ENCODE results near the gene PBOV1.

Gene PBOV1

DNA sequence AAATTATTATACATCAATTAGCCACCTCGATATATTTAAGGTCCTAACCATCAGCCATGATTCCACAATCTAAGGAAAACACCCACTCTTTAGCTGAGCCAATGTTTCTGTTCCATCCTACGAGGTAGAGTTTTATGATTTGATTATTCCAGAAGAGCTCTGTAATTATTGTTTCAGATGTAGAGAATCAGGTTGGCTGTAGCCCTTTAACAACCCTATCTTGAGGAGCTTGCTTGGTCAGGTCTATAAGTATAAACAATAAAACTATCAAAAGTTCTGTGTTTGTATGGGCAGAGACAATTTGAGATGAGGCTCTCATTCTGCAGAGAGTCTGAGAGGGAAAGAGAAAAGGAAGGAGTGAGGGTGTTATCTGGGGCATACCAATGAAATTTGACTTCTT lies at the start of gene PBOV1:
PBOV1 (minus strand) TSS at position 43 of the 400 bp plus-strand sequence. CDS start 96 bp downstream, outside the sequence.
- H3K27ac Mint-ChIP-seq = no peak within 1 kb of the TSS
- H3K4me3 Mint-ChIP-seq = no peak within 1 kb of the TSS
- no peaks in the 10 kb centered on the region for H3K36me3 Mint-ChIP-seq
- no peak for DNase-seq
- no peaks in the 10 kb centered on the region for H3K4me1 Mint-ChIP-seq
- no peak for ATAC-seq (replicated peaks)
- no peaks in the 10 kb centered on the region for H3K9me3 Mint-ChIP-seq
- H3K27me3 Mint-ChIP-seq = peaks cover 29 to 55% of the 10 kb centered on the region in 2 donors

DNA sequence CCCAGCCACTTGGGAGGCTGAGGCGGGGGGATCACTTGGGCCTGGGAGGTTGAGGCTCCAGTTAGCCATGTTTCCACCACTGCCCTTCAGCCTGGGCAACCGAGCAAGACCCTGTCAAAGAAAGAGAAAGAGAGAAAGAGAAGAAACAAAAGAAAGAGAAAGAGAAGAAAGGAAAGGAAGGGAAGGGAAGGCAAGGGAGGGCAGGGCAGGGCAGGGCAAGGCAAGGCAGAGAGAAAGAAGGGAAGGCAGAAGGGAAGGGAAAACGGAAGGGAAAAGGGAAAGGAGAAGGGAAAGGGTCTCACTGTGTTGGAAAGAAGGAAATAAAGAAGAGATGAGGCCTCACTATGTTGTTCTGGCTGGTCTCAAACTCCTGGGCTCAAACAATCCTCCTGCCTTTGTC lies 47.8 kb upstream of the PBOV1 start:
- H3K27me3 Mint-ChIP-seq = peaks cover 21 to 24% of the 10 kb centered on the region in 2 donors
- no peak for ATAC-seq (replicated peaks)
- H3K27ac Mint-ChIP-seq = no peak overlapping the region
- no peak overlapping the region for H3K4me3 Mint-ChIP-seq
- DNase-seq = no peak
- peaks cover 0 to 2% of the 10 kb centered on the region in 2 donors for H3K4me1 Mint-ChIP-seq
- H3K36me3 Mint-ChIP-seq = no peaks in the 10 kb centered on the region
- H3K9me3 Mint-ChIP-seq = no peaks in the 10 kb centered on the region

DNA sequence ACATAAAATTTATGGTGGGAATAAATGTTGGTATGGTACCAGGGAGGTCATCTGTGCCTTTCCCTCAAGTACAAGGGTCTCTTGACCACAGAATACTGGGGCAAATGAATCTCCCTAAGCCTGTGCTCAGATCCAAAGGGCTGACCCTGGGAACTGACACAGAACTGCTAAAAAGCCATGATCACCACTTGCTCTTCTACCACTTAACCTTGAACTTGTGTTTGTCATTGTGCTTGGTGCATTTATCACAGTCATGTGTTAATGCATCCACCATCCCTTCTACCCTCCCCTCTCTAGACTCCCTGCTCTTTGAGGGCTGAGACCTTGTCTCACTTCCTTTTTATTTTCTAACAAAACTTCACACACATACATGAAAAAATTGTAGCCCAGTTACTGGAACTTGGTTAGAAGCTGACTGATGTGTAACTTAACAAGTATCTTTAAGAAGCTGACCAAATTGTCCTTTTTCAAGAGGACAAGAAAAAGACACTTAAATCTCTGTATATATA lies 46.1 kb upstream of the PBOV1 start:
- H3K9me3 Mint-ChIP-seq = no peaks in the 10 kb centered on the region
- no peaks in the 10 kb centered on the region for H3K36me3 Mint-ChIP-seq
- H3K27ac Mint-ChIP-seq = no peak overlapping the region
- no peak overlapping the region for H3K4me3 Mint-ChIP-seq
- peaks cover 0 to 2% of the 10 kb centered on the region in 2 donors for H3K4me1 Mint-ChIP-seq
- DNase-seq (no peak), ATAC-seq (replicated peaks) (peak; percentile 73 to 80)
- H3K27me3 Mint-ChIP-seq = peaks cover 16 to 25% of the 10 kb centered on the region in 2 donors

DNA sequence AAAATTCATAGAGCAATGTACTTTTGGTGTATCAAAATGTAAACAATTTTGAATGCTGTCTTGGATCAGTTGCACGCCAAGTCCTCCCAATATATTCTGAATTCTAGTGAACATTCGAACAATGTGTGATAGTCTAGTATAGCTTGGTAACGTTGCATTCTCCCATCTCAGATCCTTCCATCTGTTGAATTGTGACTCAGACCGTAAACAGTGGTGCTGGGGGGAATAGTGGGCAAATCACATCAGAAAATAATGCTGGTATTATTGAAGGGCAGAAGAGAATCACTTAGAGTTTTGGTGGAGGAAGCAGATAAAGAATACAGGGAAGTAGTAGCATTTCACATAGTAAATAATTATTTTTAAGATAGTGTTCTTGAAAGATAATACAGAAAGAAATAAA lies 45.7 kb upstream of the PBOV1 start:
- DNase-seq (no peak), ATAC-seq (replicated peaks) (no peak)
- peaks cover 19 to 25% of the 10 kb centered on the region in 2 donors for H3K27me3 Mint-ChIP-seq
- H3K4me3 Mint-ChIP-seq = no peak overlapping the region
- no peaks in the 10 kb centered on the region for H3K9me3 Mint-ChIP-seq
- H3K4me1 Mint-ChIP-seq = peaks cover 0 to 2% of the 10 kb centered on the region in 2 donors
- H3K27ac Mint-ChIP-seq = no peak overlapping the region
- H3K36me3 Mint-ChIP-seq = no peaks in the 10 kb centered on the region

DNA sequence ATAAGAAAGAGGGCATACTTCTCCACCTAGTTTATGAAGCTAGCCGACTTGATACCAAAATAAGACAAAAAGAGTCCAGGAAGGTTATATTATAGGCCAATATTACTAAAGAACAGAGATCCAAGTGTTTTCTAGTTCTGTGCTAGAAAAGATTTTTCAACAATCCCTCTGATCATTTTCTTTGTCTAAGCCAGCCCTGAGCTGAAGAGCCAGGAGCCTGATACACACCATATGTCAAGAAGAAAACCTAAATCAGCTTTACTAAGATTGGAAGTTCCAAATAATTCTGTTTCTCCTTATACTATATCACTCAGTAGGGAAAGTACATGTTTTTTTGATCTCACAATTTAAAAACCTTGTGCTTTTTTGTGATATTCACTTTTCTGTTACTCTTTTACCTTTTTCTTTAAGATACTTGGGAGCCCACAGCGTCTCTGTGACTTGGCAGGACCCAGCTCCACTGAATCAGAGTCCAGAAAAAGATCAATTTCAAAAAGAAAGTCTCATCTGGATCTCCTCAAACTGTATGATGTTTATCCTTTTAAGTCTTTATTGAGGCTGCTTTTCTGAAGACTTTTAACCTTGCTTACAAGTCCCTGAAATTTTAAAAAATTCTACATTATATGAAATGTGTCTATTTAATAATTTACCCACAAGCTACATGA lies 43.0 kb upstream of the PBOV1 start:
- Mint-ChIP-seq H3K4me1 (peaks cover 0 to 2% of the 10 kb centered on the region in 2 donors), H3K9me3 (no peaks in the 10 kb centered on the region), H3K4me3 (no peak overlapping the region), H3K27ac (no peak overlapping the region), H3K27me3 (peaks cover 19 to 31% of the 10 kb centered on the region in 2 donors), H3K36me3 (no peaks in the 10 kb centered on the region)
- DNase-seq = no peak
- ATAC-seq (replicated peaks) = no peak

DNA sequence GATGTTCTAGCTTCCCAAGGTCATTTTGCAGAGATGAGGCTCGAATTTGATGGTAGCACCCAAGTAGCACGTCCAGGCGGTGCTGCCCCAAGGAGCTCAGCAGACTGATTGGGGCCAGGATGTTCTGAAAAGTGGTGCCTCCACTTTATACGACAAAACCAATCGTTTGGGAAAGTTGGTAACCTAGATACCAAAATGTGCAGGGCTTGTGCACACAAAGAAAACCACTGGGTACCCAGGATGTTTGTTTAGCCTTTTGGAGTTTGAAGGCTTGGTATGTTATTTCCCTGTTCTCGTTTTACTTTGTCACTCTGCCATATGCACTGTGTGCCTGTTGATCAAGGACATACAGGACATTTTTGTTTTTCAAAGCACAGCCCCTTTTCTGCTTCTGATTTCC lies 40.7 kb upstream of the PBOV1 start:
- ATAC-seq (replicated peaks) = no peak
- Mint-ChIP-seq H3K27me3 (peaks cover 15 to 42% of the 10 kb centered on the region in 2 donors), H3K27ac (no peak overlapping the region), H3K4me3 (no peak overlapping the region), H3K36me3 (no peaks in the 10 kb centered on the region), H3K9me3 (no peaks in the 10 kb centered on the region), H3K4me1 (no peaks in the 10 kb centered on the region)
- no peak for DNase-seq

DNA sequence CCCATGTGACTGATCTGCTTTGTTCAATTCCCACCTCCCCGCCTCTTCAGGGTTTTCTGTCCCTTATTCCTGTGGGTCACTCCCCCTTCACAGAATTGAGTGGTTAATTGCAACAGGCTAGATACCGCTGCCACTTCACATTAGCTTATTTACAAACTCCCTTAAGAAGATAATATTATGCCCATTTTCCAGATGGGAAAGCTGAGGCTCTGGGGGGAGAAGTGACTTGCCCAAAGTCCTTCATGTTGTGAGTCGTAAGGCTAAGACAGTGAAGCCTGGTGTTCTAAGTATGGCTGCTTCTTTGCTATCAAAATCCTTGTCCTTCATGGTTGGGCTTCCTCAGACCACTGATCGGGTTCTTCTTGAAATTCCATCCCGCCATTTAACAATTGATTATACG lies 39.9 kb upstream of the PBOV1 start:
- Mint-ChIP-seq H3K27ac (no peak overlapping the region), H3K27me3 (peaks cover 22 to 36% of the 10 kb centered on the region in 2 donors), H3K9me3 (no peaks in the 10 kb centered on the region), H3K36me3 (no peaks in the 10 kb centered on the region), H3K4me3 (no peak overlapping the region), H3K4me1 (no peaks in the 10 kb centered on the region)
- ATAC-seq (replicated peaks) (no peak), DNase-seq (no peak)

DNA sequence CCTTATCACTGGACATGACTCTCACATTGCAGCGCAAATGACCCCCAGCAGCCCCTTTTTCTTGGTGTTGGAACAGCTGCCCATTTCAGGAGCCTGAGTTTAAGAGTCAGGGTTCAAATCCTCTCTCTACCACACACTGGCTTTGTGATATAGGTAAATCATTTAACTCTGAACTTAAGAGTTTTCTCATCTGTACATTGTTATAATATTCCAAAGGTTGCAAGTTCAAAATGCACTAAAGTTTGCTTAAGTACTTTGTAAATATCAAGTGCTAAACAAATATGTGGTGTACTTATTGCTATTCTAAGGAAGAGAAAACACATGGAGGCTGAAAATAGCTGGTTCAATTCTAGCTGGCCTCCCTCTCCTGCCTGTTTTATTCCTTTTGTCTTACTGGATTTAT lies 39.3 kb upstream of the PBOV1 start:
- Mint-ChIP-seq H3K27me3 (peaks cover 22 to 30% of the 10 kb centered on the region in 2 donors), H3K4me3 (no peak overlapping the region), H3K36me3 (no peaks in the 10 kb centered on the region), H3K4me1 (no peaks in the 10 kb centered on the region), H3K9me3 (no peaks in the 10 kb centered on the region), H3K27ac (no peak overlapping the region)
- ATAC-seq (replicated peaks) (no peak), DNase-seq (no peak)

DNA sequence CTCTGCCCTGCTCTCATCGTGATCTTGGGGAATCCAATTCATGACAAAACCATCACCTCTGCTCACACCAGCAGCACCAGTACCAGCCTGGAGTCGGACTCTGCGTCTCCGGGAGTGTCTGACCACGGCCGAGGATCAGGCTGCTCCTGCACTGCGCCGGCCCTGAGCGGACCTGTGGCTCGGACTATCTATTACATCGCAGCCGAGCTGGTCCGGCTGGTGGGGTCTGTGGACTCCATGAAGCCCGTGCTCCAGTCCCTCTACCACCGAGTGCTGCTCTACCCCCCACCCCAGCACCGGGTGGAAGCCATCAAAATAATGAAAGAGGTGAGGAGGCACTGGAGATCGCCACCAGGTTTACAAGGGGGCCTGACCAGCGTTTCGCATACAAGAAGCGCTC lies 37.2 kb upstream of the PBOV1 start:
- Mint-ChIP-seq H3K27me3 (peaks cover 23 to 24% of the 10 kb centered on the region in 2 donors), H3K4me1 (no peaks in the 10 kb centered on the region), H3K36me3 (no peaks in the 10 kb centered on the region), H3K27ac (no peak overlapping the region), H3K4me3 (no peak overlapping the region), H3K9me3 (no peaks in the 10 kb centered on the region)
- ATAC-seq (replicated peaks) (no peak), DNase-seq (no peak)

DNA sequence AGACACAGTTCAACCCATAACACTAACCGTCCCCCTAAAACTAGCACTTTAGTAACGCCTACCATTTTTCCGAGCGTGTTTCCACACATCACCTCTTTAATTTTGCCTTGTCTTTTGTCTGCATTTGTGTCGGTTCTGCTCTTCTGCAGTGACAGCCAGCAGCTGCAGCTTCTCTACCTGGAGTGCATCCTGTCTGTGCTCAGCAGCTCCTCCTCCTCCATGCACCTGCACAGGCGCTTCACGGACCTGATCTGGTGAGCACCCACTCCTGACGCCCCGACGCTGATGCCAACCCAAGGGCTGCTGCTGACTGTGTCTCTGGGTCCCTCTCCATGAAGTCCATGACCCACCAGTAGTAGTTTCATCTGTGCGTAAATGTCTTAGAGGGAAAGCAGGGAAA lies 35.4 kb upstream of the PBOV1 start:
- H3K4me3 Mint-ChIP-seq = no peak overlapping the region
- no peaks in the 10 kb centered on the region for H3K36me3 Mint-ChIP-seq
- ATAC-seq (replicated peaks) = no peak
- H3K27ac Mint-ChIP-seq = no peak overlapping the region
- H3K27me3 Mint-ChIP-seq = peaks cover 17 to 20% of the 10 kb centered on the region in 2 donors
- no peak for DNase-seq
- no peaks in the 10 kb centered on the region for H3K4me1 Mint-ChIP-seq
- H3K9me3 Mint-ChIP-seq = no peaks in the 10 kb centered on the region

DNA sequence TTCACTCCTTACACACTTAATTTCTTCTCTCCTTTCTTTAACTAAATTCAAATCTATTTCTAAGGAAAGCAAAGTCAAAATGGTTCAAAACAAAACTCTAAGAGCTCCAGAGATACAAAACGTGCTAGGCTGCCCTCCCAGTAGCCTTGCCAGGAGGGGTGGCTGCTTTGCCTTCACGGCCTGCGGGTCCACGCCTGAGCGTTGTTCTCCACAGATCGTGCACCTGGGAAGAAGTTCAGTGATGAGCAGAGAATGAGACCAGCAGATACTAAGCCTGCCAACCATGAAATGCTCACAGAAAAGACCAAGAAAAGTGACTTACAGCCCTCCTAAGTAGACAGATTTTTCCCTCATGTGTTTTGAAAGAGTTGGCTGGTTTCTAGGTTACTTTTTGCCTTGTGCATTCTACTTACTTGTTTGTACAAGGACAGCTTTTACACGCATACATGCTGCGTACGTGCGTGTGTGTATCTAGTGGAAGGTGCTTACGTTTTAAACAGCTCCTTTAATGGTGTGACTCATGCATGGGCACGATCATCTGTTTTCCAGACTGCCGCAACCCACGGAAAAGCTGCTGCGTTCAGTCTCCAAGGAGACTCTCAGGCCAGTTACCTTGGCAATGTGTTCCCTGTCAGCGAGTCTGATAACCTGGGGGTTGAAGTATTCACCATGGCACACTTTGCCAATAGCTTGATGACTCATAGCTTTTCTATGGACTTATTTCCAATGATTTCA lies 32.4 kb upstream of the PBOV1 start:
- no peak overlapping the region for H3K27ac Mint-ChIP-seq
- DNase-seq = no peak
- no peaks in the 10 kb centered on the region for H3K9me3 Mint-ChIP-seq
- H3K27me3 Mint-ChIP-seq = peaks cover 10 to 15% of the 10 kb centered on the region in 2 donors
- no peak for ATAC-seq (replicated peaks)
- no peaks in the 10 kb centered on the region for H3K4me1 Mint-ChIP-seq
- H3K36me3 Mint-ChIP-seq = no peaks in the 10 kb centered on the region
- no peak overlapping the region for H3K4me3 Mint-ChIP-seq

DNA sequence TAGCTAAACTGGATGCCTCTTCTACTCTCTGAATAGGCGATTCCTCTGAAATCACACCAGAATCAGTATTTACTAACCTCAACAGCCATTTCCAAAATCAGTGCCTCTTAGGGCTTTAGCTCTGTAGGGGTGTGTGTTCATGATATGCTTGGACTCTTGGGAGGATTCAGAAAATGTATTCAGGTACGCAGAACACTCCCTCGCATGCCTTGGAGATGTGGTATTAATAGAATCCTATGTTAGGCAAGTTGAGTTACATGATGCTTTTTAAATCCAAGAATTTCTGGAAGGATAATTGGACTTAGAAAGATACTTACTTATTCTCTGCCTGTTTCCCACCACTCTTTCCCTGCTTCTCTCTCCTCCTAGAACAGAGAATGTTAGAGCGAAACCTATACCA lies 31.8 kb upstream of the PBOV1 start:
- no peak overlapping the region for H3K4me3 Mint-ChIP-seq
- H3K36me3 Mint-ChIP-seq = no peaks in the 10 kb centered on the region
- DNase-seq (no peak), ATAC-seq (replicated peaks) (no peak)
- H3K4me1 Mint-ChIP-seq = no peaks in the 10 kb centered on the region
- H3K27me3 Mint-ChIP-seq = peaks cover 5 to 13% of the 10 kb centered on the region in 2 donors
- no peak overlapping the region for H3K27ac Mint-ChIP-seq
- no peaks in the 10 kb centered on the region for H3K9me3 Mint-ChIP-seq

DNA sequence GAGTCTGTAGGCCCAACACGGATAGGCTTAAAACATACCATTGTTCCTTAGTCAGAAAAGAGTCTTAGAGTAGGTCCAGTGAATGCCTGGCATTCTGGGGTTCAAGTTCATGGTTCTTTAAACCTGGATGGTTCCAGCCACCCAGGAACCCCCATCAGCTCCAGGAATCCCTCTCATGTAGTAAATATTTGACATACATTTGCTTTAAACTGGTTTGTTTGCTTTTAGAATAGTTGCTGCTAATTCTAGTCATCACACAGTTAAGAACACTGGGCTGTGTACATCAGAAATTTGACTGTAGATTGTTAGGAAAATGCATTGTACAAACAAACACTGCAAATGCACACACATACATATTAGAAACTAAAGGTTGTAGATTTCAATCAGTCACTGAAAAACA lies 30.6 kb upstream of the PBOV1 start:
- Mint-ChIP-seq H3K9me3 (no peaks in the 10 kb centered on the region), H3K4me1 (no peaks in the 10 kb centered on the region), H3K27ac (no peak overlapping the region)

DNA sequence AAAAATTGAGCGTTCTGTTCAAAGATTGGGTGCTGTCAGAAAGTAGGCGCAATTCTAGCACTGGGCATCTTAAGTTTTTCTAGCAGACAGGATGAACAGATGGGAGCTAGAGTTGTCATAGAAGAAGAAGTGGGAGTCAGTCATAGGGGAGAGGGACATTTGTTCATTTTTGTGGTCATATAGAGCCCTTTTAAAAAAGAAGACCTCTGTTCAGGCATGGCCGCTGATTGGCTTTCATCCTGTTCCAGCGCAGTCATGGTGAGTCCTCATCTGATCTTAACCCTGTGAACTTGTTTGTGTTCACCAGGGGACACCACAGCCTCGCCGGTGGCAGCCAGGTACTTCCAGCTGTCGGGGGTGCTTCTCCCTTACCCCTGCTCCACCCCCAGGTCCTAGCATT lies 29.7 kb upstream of the PBOV1 start:
- Mint-ChIP-seq H3K4me1 (no peaks in the 10 kb centered on the region), H3K27me3 (peaks cover 8 to 14% of the 10 kb centered on the region in 2 donors), H3K4me3 (no peak overlapping the region), H3K36me3 (no peaks in the 10 kb centered on the region), H3K27ac (no peak overlapping the region), H3K9me3 (no peaks in the 10 kb centered on the region)
- no peak for ATAC-seq (replicated peaks)
- DNase-seq = no peak

More for the DNA sequence above, 30.6 kb upstream of the PBOV1 start:
- Mint-ChIP-seq H3K27me3 (peaks cover 11% of the 10 kb centered on the region in 2 donors), H3K36me3 (no peaks in the 10 kb centered on the region), H3K4me3 (no peak overlapping the region)
- DNase-seq (no peak), ATAC-seq (replicated peaks) (no peak)
